Ishikawa (cell line): ENCODE measurements around the gene SLCO3A1.

ENCODE experiments used
- CEBPB ChIP-seq: IDR thresholded peaks from 2 replicates; pipeline ENCODE4 v1.6.1; 2012
- CREB1 ChIP-seq: IDR thresholded peaks from 2 replicates; pipeline ENCODE4 v1.6.1; 2012; ENCODE audit warnings: low read depth
- EGR1 ChIP-seq: IDR thresholded peaks from 2 replicates; pipeline ENCODE4 v1.6.1; 2012
- EP300 ChIP-seq: IDR thresholded peaks from 2 replicates; pipeline ENCODE4 v1.6.1; 2012; ENCODE audit warnings: borderline replicate concordance
- FOXM1 ChIP-seq: IDR thresholded peaks from 2 replicates; pipeline ENCODE4 v1.6.1; 2012; ENCODE audit warnings: low read depth, borderline replicate concordance
- NFIC ChIP-seq: IDR thresholded peaks from 2 replicates; pipeline ENCODE4 v1.6.1; 2012
- RAD21 ChIP-seq: IDR thresholded peaks from 2 replicates; pipeline ENCODE4 v1.6.1; 2012; ENCODE audit warnings: low read depth
- TAF1 ChIP-seq: IDR thresholded peaks from 2 replicates; pipeline ENCODE4 v1.6.1; 2012; ENCODE audit warnings: low read depth, mild to moderate bottlenecking
- TCF12 ChIP-seq: IDR thresholded peaks from 2 replicates; pipeline ENCODE4 v1.6.1; 2012; ENCODE audit warnings: low read depth
- TEAD4 ChIP-seq: IDR thresholded peaks from 2 replicates; pipeline ENCODE4 v1.6.1; 2012
- YY1 ChIP-seq: IDR thresholded peaks from 2 replicates; pipeline ENCODE4 v1.6.1; 2012; ENCODE audit warnings: low read depth
- ZBTB7A ChIP-seq: IDR thresholded peaks from 2 replicates; pipeline ENCODE4 v1.6.1; 2012; ENCODE audit warnings: low read depth
- TF ChIP-seq, protein P1 (sequence below): IDR thresholded peaks from 2 replicates; pipeline ENCODE4 v1.6.1; 2012; ENCODE audit warnings: low read depth, mild to moderate bottlenecking
- TF ChIP-seq, protein P2 (sequence below): IDR thresholded peaks from 2 replicates; pipeline ENCODE4 v1.6.1; 2012
- TF ChIP-seq, protein P3 (sequence below): IDR thresholded peaks from 2 replicates; pipeline ENCODE4 v1.6.1; 2012

SLCO3A1 gene

DNA sequence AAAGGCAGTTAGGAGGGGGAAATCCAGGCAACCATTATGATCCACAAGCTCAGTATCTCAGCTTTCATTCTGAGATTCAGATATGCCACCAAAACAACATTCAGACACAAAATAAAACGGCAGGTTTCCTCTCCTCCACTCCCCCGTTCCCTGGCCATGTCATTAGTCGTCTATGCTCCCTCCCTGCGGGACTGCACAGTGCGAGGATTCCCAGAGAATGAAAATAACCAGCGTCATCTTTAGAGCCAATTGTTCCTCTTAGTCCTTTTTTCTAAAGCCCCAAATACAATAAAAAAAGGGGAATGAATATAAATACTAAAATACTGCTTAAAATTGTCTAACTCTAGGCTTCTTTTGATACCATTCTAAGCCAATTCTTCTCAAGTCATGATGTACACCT lies 7.8 kb upstream of the SLCO3A1 start:
- no peak for TF ChIP-seq EP300
- TF ChIP-seq TAF1, result no peak
- TF ChIP-seq TEAD4, result no peak
- no peak for TF ChIP-seq FOXM1
- TF ChIP-seq, protein P1, sequence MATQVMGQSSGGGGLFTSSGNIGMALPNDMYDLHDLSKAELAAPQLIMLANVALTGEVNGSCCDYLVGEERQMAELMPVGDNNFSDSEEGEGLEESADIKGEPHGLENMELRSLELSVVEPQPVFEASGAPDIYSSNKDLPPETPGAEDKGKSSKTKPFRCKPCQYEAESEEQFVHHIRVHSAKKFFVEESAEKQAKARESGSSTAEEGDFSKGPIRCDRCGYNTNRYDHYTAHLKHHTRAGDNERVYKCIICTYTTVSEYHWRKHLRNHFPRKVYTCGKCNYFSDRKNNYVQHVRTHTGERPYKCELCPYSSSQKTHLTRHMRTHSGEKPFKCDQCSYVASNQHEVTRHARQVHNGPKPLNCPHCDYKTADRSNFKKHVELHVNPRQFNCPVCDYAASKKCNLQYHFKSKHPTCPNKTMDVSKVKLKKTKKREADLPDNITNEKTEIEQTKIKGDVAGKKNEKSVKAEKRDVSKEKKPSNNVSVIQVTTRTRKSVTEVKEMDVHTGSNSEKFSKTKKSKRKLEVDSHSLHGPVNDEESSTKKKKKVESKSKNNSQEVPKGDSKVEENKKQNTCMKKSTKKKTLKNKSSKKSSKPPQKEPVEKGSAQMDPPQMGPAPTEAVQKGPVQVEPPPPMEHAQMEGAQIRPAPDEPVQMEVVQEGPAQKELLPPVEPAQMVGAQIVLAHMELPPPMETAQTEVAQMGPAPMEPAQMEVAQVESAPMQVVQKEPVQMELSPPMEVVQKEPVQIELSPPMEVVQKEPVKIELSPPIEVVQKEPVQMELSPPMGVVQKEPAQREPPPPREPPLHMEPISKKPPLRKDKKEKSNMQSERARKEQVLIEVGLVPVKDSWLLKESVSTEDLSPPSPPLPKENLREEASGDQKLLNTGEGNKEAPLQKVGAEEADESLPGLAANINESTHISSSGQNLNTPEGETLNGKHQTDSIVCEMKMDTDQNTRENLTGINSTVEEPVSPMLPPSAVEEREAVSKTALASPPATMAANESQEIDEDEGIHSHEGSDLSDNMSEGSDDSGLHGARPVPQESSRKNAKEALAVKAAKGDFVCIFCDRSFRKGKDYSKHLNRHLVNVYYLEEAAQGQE, result no peak
- TF ChIP-seq NFIC, result no peak
- TF ChIP-seq RAD21, result no peak
- TF ChIP-seq, protein P2, sequence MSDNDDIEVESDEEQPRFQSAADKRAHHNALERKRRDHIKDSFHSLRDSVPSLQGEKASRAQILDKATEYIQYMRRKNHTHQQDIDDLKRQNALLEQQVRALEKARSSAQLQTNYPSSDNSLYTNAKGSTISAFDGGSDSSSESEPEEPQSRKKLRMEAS, result no peak
- no peak for TF ChIP-seq ZBTB7A
- TF ChIP-seq CEBPB, result no peak
- TF ChIP-seq, protein P3, sequence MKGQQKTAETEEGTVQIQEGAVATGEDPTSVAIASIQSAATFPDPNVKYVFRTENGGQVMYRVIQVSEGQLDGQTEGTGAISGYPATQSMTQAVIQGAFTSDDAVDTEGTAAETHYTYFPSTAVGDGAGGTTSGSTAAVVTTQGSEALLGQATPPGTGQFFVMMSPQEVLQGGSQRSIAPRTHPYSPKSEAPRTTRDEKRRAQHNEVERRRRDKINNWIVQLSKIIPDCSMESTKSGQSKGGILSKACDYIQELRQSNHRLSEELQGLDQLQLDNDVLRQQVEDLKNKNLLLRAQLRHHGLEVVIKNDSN, result no peak
- no peak for TF ChIP-seq YY1
- TF ChIP-seq EGR1, result no peak
- TF ChIP-seq TCF12, result no peak
- no peak for TF ChIP-seq CREB1

DNA sequence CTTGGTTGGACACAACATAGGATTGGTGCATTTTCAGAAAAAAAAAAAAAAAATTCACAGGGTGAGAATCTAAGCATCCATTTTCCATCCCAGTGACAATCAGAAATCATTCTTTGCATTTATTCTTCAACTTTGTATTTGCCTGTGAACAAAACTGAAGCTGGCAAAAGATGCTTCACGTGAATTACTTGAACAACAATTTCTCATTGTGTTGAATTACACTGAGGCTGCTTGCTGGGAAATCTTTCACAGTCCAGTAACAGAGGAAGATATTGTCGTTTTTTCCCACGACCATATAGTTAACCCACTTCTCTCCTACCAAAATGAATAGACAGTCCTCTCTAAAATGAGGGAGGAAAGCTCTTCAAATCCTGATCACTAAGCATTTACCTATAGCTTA lies 4.3 kb upstream of the SLCO3A1 start:
- no peak for TF ChIP-seq ZBTB7A
- TF ChIP-seq, protein P3, result no peak

DNA sequence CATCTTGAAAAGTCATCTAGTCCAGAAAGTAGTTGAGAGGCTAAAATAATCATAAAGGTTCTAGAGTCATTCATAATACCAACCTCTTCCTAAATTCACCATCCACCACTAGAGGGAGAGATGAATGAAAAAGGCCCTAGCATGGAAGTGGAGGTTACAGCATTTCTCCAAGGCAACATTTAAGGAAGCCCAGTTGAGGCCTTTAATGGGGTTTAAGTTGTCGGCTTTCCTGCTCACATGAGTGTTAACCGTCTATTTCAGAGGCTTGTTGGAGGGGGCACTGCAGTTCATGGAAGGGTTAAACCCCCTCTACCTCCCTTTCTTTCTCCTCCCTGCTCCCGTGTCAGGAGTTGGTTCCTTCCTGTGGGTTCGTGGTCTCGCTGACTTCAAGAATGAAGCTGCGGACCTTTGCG lies 3.8 kb upstream of the SLCO3A1 start:
- TF ChIP-seq ZBTB7A (no peak), CREB1 (no peak), EP300 (no peak), NFIC (no peak), EGR1 (no peak), TAF1 (no peak), YY1 (no peak), FOXM1 (no peak), TCF12 (no peak), TEAD4 (no peak), CEBPB (no peak), RAD21 (no peak)
- TF ChIP-seq, protein P2, result no peak
- TF ChIP-seq, protein P1, result no peak
- TF ChIP-seq, protein P3, result no peak

DNA sequence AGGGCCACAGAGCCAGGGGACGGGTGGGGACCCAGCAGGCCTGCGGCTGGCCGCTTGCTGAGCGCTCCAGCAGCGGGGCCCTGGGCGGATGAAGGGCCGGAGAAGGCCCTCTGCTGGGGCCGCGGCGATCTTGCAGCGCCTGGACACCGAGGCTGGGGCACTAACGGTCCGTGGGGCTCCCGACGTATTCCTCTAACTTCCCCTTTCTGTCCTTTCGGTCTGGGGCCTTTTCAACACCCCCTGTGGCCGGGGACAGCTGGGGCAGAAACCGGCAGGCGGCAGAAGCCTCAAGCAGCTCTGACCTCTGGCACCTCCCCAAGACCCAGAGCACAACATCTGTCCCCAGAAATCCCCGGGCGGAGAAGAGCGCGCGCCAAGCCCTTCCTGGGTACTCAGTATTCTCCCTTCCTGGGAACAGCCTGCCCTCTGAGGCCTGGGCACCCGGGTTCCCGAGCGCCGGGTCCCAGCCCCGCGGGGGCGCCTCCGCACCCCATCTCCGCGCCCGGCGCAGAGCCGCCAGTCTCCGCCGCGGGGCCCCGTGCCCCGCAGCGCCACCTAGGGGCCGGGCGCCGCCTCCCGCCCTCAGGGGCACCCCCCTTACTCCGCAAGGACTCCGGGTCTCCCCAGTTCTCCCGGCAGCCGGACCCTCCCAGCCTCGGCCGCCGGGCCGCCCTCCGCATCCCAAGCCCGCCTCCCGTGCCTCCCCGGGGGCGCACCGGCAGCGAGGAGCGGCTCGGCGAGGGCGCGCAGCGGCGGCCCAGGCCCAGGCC lies 582 bp upstream of the SLCO3A1 start:
- peak; percentile 16; the same call in 1 of the 2 replicates for TF ChIP-seq RAD21
- TF ChIP-seq, protein P2, result no peak

DNA sequence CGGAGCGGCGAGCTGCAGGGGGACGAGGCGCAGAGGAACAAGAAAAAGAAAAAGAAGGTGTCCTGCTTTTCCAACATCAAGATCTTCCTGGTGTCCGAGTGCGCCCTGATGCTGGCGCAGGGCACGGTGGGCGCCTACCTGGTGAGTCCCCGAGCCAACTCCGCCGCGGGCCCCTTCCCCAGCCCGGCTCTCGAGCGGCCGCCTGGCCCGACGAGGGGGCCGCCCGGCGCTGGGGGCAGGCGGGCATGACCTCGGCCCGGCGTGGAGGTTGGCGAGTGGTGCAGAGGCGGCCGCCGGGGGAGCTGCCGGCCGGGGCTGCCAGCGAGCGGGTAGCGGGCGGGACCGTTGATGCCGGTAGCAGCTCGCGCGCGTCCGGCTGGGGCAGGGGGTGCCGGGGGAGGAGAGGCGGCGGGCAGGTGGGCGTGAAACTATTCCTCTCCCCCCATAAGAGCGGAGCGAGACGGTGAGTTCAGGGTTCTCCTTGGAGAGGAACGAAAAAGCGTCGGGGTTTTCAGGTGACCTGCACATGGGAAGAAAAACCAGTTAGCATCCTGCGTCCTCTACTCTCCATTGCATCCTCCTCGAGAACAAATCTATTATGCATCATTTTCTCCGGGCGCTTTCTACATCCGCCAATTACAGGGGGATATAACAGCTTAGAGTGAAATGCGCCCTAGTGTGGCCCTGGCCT lies 585 bp downstream of the SLCO3A1 start:
- TF ChIP-seq, protein P3, result no peak
- TF ChIP-seq TEAD4 (no peak), ZBTB7A (no peak), FOXM1 (no peak), EP300 (no peak)
